ENCODE measurements around the gene KCNK13.
"Not testable (repeated sequence)": the region's sequence is repeated elsewhere in the genome, so short reads cannot be mapped to it uniquely, and the experiment has no call there.

The KCNK13 gene

DNA sequence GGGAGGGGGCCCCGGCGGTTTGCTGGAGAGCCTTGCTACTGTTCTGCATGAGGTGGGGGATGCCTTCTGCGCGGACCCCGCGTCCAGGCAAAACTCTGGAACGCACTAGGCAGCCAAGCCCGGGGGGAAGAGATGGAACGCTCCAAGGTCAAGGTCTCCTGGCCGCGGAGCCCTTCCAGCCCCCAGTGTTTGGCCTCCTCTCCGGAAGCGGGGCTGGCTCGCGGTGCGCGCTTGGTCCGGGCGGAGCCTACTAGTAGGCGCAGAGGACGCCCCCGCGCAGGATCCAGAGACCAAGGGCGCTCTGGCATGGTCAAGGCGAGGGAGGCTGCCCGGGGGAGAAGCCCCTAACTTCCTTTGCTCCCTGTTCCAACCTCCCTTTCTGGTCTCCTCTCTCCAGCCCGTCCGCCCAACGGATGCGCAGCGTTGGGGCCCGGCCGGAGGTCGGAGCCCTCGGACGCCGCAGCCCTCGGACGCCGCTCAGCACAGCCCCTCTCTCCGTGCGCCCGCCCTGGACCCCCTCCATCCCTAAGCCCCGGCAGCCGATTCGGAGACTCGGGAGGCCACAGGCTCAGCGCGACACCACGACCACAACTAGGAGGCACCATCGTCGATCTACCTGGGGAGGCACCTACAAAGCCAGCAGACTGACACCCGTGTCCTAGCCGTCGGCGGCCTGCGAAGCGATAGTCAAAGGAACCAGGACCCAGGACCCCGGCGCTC lies 669 bp upstream of the KCNK13 start:
- DNase-seq (ENCODE audit: low read depth) = no peak

DNA sequence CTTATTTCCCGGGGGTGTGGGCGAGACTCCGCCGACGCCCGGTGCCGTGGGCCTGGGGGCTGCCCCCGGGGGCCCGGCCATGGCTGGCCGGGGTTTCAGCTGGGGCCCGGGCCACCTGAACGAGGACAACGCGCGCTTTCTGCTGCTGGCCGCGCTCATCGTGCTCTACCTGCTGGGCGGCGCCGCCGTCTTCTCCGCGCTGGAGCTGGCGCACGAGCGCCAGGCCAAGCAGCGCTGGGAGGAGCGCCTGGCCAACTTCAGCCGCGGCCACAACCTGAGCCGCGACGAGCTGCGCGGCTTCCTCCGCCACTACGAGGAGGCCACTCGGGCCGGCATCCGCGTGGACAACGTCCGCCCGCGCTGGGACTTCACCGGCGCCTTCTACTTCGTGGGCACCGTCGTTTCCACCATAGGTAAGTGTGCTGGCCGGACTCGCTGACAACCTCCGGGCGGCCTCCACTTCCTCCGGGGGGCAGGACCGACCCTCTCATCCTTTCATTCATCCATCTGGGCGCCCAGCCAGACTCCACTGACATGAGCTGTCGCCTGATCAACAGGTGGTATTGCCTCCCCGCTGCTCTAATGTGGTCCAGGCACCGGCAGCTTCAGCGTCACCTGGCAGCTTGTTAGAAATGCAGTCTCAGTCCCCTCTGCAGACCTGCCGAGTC lies 467 bp downstream of the KCNK13 start:
- no peak for DNase-seq (ENCODE audit: low read depth)

DNA sequence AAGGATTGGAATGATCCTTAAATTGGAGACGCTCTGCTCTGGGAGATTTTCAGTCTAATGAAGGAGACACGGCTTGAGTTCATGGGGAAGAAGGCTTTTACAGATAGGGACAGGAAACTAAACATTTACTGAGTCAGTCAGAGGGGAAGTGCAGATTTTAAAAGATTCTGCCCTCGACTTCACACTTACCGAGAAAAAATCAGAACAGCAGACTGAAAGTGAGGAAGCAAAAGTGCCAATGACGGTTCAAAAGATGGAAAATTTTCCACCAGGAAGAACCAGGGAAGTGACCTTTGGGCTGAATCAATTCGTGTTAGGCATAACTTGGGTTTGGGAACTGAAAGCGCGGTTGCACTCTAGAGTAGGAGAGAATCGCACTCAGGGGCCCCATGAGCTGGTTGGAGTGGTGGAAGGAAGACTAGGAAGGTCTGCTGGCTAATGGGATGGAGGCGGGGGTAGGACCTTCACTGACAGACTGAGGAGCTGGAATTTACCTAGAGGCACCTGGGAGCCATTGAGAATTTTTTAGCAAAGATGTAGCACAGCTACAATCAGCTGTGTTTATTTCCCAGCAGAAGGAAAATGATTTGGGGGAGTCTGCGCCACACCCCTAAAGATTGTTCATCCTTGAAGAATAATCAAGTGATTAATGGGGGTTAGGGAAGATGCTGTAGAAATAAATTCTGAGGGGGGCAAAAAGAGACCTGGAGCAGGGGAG lies 1.2 kb downstream of the KCNK13 start:
- DNase-seq (ENCODE audit: low read depth) = no peak

DNA sequence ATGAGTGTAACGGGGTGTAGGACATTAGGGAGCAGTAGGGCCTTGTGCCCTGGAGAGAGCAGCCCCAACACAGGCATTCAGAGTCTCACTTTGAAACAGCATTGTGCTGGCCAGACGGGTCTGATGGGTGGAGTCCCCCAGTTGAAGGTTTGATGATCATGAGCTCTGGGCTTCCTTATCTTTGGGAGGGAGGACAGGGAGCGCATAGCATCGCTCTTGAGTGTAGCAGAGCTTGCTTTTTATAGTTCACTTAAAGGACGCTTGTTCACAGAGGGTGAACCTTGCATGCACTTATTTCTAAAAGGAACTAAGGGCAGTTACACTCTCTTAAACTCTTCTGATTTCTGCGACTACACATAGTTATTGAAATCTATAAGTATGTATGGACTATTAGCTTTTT lies 10.6 kb downstream of the KCNK13 start:
- DNase-seq (ENCODE audit: low read depth) = no peak

DNA sequence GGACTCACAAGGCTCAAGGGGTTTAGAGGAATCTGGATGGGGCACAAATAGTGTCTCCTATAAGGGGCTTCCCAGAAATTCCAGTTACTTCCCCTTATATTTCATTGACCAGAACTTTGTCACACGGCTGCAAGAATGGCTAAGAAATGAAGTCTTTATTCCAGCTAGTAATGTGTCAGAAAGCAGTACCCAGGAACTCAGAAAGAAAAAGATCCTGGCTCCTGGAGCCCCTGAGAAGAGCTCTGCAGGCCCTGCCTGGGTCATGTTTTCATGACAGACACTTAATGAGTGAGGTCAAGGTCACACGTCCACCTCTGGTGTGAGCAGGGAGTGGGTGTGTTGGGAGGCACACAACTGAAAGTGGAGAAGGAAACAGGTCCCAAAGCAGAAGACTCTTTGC lies 17.8 kb downstream of the KCNK13 start:
- DNase-seq (ENCODE audit: low read depth) = no peak

DNA sequence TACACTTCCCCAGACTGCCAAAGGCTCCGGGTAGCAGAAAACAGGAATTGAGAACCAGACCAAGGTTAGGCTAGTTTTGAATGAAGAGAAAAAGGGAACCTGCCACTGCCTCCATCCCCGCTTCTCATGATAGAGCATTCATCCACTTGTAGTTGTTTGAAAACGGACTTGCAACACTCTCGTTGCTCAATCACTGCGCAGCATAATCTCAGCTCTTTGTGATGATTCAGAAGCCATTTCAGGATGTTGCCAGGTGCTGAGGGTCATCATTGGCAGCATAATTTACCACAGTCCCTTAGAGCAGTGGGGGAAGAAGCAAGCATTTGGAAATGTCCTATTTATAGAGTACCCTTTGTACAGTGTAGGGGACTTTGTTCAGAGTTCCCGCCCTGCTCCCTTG lies 25.6 kb downstream of the KCNK13 start:
- no peak for DNase-seq (ENCODE audit: low read depth)

DNA sequence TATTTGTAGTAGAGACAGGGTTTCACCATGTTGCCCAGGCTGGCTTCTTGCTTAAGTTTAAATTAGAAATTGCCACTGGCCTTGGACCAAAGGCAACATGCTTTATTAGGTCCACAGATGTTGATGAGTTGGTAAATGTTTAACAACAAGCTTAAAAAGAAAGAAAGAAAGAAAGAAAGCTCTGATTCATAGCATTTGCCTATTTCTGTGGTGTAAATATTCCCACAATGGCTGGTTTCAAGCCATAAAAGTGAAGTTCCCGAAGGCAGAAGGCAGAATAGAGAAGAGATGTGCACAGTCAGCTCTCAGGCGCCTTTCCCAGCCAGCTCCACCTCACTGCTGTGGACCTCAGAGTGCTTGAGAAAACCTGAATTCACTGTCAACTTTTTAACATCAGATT lies 26.4 kb downstream of the KCNK13 start:
- DNase-seq (ENCODE audit: low read depth) = no peak

DNA sequence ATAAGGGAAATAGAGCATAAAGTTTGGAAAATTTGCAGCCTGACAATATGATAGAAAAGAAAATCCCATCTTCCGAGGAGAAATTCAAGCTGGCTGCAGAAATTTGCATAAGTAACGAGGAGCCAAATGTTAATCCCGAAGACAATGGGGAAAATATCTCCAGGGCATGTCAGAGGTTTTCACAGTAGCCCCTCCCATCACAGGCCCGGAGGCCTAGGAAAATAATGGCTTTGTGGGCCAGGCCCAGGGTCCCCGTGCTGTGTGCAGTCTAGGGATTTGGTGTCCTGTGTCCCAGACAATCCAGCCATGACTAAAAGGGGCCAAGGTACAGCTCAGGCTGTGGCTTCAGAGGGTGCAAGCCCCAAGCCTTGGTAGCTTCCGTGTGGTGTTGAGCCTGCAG lies 27.7 kb downstream of the KCNK13 start:
- DNase-seq (ENCODE audit: low read depth) = not testable (repeated sequence)

DNA sequence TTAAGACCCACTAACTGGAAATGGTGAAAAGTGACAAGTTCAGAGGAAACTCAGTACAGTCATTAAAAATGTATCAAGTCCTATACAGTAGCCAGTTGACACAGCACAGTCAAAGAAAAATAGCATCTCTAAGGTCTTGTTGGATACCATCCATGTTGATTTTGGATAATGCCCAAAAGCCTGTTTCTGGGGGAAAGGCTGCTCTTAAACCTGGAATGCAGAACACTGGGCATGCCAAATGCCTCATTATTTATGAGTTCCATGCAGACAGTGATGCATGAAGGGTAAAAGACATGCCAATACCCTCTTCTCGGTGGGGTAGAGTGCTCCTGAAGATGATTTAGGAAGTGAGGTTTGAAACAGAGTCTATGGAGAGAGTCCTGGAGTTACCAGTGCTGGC lies 29.6 kb downstream of the KCNK13 start:
- no peak for DNase-seq (ENCODE audit: low read depth)

DNA sequence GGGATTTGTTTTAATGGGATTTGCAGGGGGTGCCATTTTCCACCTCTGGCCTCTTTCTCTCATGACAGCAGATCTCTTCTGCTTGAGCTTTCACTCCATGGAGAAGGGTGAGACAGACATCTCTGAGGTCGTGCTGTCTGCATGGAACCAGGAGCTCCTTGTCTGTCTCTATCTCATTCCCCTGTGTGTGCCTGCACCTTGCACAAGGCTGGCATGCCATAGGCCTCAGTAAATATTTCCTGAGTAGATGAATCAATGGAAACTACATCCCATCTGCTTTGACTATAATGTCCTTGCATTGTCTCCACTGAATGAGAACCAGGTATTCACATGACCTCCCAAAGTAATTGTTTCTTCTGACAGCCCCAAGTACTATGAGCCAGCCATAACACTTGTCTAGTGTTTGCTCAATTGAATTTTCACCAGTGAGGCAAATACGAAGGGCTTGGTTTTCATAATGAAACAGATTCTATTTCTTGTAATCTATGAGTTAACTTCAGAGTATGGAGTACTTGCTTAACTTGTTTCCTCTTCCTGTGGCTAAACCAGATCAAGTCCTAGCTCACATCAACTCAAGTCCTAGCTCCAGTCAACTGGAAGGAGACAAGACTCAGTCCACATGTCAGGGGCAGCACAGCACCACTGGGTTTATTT lies 32.3 kb downstream of the KCNK13 start:
- DNase-seq (ENCODE audit: low read depth) = no peak

DNA sequence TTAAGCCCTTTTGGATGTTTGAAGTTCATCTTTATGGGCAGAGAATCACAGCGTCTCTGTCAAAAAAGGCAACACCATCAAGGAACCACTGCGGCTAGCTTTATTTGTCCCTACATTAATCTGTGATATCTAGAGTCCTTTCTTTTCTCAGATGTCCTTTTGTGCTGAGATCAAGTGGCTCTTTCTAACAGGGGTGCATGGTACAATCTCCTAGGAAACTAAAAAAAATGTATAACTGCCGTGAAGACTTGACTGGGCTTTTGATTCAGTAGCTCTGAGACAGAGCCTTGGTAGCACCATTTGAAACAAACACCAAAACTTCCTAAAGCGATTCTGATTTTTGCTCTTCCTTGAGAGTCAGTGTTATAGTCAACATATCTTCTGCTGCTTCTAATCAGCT lies 33.3 kb downstream of the KCNK13 start:
- DNase-seq (ENCODE audit: low read depth) = no peak

DNA sequence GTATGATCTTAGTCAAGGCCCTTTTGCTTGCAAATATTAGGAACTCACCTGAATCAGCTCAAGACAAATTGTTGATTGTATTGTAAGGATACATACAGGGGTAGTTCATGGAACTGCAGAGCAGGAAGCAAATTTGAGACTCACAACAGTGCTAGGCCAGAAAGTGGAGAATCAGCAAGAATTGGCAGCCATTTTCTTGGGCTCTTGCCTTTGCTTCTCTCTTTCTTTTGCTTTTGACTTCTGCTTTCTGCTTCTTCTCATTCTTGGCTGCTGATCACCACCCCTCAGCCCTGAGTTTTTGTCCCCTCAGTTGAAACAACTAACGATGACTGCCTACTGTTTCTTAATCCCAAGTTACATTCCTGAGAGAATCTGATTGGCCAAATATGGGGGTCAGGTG lies 34.8 kb downstream of the KCNK13 start:
- no peak for DNase-seq (ENCODE audit: low read depth)

DNA sequence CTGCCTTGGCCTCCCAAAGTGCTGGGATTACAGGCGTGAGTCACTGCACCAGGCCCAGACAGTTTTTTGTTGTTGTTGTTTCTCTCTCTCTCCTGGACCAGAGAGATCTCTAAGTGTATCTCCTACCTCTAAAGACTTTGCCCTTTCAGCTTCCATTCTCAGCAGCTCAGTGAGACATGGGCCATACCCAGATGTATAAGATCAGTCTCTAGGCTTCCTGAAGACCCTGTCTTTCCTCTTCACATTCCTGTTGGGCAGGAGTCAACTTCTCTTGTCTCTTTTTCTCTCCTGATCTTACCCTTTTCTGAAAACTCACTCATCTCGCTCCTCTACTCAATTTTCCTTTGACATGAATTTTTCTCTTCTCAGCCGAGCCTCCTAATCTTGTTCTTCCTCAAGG lies 42.0 kb downstream of the KCNK13 start:
- DNase-seq (ENCODE audit: low read depth) = no peak

DNA sequence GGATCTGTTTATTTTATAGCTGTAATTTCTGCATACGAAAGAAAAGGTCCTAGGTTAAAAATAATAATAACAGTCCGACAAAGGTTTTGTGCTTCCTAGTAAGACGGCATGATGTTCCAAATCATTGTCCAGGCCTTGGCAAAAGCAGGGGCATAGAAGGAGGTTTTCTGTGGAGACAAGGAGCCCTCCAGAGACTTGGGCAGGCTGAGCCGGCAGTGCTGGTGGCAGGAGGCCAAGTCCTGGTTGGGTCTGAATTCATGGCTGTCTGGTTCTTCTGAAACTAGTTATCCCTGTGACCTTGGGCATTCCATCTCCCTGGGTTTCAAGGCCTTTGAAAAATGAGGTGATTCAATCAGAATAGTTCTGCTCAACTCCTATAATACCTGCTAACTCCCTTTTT lies 44.0 kb downstream of the KCNK13 start:
- DNase-seq (ENCODE audit: low read depth) = no peak

DNA sequence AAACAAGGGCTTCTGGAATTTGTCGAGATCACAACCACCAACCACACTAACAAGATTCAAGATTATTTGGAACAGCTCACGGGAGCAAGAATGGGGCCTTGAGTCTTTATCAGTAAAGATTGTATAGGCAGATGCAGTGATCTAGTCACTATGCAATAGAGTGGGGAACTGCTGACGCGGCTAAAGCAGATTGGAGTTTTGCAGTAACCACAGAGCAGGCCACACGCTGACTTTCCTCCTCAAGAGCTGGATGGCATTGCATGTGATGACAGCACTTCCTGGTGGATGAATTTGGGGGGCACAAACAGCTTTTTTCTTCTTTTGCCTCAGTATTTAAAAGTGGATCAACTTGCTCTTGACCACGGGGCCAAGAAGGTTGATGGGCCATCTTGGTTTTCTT lies 46.0 kb downstream of the KCNK13 start:
- DNase-seq (ENCODE audit: low read depth) = no peak

DNA sequence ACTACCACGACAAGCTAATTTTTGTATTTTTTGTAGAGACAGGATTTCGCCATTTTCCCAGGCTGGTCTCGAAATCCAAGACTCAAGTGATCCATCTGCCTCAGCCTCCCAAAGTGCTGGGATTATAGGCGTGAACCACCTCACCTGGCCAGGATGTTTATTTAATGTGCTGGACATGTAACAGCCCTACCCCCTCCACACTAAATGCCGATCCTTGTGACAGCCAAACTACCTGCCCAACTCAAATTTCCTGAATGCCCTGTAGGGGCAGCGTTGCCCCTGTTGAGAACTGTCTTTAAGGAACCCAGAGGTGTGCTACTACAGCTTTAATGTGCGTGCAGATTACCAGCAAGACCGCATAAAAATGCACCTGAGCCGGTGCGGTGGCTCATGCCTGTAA lies 48.1 kb downstream of the KCNK13 start:
- no peak for DNase-seq (ENCODE audit: low read depth)

DNA sequence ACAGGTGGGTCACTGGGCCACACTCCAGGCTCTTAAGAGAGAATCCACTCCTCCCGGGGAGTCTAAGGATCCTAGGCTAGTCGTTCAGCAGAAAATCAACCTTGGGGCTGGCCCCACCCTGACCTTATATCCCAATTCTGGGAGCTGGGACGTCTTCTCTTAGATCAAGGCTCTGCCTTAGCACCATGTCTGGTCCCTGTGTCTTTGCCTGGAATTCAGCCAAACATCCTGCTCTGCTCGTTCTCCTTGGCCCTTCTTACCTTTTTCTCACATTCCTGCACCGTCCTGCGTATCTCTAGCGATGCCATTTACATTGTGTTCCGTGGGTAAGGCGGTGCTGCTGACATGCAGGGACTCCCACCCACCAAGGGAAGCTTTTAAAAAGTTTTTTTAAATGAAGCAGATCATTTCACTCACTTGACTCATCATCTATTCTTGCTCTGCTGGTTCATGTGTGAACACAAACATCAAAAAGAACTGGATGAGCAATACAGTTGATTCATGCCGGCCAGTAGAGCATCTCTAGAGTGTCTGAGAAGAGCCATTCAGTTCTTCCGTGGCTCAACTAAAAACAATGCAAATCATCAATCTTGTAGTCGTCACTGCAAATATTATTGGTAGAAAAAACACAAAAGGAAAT lies 50.2 kb downstream of the KCNK13 start:
- no peak for DNase-seq (ENCODE audit: low read depth)

DNA sequence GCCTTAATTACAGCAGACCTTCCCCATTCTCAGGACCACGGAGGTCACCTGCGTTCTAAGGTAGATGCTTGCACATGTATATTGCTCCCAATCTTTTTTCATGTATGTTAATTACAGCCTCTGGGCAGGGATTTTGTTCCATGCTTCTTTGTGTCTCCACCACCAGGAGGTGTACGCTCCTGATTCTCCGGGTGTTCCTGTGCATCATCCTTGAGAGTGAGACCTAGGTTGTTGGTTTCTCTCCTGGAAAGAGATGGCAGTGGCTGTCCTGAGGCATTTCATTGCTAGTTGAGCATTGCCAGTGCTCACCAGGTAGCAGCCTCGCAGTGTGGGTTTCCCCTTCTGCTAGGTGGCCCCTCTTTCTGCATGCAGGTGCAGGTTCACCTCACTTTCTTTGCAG lies 52.8 kb downstream of the KCNK13 start:
- DNase-seq (ENCODE audit: low read depth) = no peak

DNA sequence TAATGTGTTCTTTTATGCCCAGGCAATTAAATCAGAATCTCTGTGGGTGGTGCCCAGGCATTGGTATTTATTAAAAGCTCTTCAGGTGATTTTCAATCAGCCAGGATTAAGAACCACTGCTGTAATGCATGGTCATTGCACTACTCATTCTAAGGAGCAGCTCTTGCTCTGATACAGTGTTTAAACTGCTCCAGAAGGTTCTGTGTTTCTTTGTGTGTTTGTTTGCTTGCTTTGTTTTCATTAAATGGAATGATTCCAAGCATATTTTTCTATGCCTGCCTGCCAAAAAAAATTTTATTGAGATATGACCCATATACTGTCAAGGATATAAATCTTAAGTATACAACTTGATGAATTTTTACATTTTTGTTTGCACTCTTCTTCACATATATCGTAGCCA lies 54.0 kb downstream of the KCNK13 start:
- no peak for DNase-seq (ENCODE audit: low read depth)

DNA sequence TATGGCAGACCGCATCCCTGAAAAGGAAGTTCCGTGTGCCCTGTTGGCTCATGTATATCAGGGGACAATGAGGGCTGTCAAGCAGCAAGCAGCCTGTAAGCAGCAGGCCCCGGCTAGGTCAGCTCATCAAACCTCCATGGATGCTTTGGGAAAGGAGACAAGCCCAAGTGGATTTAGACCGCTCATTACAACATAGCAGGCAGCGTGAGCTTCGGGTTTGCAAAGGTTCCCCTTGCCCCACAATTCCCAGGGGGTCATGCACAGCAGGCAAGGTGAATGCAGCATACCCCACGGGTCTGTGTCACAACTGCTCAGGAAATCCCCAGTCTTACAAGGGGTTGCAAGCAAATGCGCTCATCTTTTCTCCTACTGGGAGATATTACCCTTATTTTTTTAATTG lies 54.6 kb downstream of the KCNK13 start:
- DNase-seq (ENCODE audit: low read depth) = no peak

DNA sequence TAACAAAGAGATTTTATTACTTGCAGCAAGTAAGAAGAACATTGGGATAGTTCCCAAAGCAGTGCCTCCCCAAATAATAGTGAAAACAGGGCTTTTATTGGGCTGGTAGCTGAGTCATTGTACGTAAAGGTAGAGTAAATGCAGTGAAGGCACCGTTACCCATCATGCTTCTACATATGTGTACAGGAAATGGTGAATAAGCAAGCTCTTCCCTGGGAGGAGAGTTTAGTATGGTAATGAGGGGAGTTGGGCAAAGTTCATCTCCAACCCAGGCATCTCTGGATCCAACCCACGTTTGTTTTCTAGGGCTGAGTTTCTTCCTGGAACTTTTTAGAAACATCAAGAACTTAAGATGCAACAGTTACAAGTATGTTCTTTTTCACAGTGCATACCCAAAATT lies 56.2 kb downstream of the KCNK13 start:
- no peak for DNase-seq (ENCODE audit: low read depth)

DNA sequence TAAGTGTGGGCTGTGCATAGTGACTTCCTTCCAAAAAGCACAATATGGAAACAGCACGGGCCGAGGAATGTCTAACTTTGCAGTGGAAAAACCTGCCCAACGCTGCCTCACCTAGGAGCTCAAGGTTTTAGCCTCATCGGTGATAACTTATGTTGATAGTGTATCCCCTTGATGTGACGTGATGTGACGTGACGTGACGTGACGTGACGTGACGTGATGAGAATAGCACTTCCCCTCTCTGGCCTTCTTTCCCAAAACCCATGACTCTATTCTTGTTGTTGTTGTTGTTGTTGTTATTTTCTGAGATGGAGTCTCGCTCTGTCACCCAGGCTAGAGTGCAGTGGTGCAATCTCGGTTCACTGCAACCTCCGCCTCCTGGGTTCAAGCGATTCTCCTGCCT lies 64.5 kb downstream of the KCNK13 start:
- DNase-seq (ENCODE audit: low read depth) = no peak
